WTC11 (cell line): ENCODE results near the gene ARHGAP22. TPM values are rescaled to one million over a fixed set of nuclear protein-coding genes. Genes with fewer than 3 reads are reported as not detected.
A peak's percentile ranks its signal among the peaks of the same experiment; 100 is the strongest.

Source experiments
- ATAC-seq: fragments of 200-7000 bp; cut with Tn5 transposase; 2 replicates; pipeline ENCODE4 v1.10.0; 2021; ENCODE audit warnings: mild to moderate bottlenecking, moderate library complexity
- CTCF ChIA-PET: fragments of 300-600 bp; sonication (Branson Sonifier 250); formaldehyde crosslinking; loops from one replicate; lab custom pipeline; 2021; ENCODE audit warnings: antibody characterized with exemption; lab: Charles Lee
- POLR2A ChIA-PET: fragments of 350-600 bp; sonication (Branson Sonifier 250); formaldehyde crosslinking; loops from one replicate; lab custom pipeline; 2021; ENCODE audit warnings: antibody characterized with exemption; lab: Charles Lee
- DNase-seq: peaks from one replicate; pipeline ENCODE4 v3.0.0; 2021; ENCODE audit warnings: low spot score
- H3K27ac Mint-ChIP-seq: 2 replicates; pipeline ENCODE4 v1.8.0; 2021; ENCODE audit warnings: mixed read lengths
- H3K27me3 Mint-ChIP-seq: 2 replicates; pipeline ENCODE4 v1.8.0; 2021; ENCODE audit warnings: low read depth, mild to moderate bottlenecking, moderate library complexity, mixed read lengths
- H3K36me3 Mint-ChIP-seq: 2 replicates; pipeline ENCODE4 v1.8.0; 2021; ENCODE audit warnings: mixed read lengths
- H3K4me1 Mint-ChIP-seq: 2 replicates; pipeline ENCODE4 v1.8.0; 2022; ENCODE audit warnings: mixed read lengths
- H3K4me3 Mint-ChIP-seq: 2 replicates; pipeline ENCODE4 v1.8.0; 2021; ENCODE audit warnings: mild to moderate bottlenecking, moderate library complexity, mixed read lengths
- H3K9me3 Mint-ChIP-seq: 2 replicates; pipeline ENCODE4 v1.8.0; 2021; ENCODE audit warnings: mixed read lengths
- ETV6 ChIP-seq: sonication (generic); formaldehyde crosslinking; IDR thresholded peaks from 2 replicates; pipeline ENCODE4 v1.8.1; 2022; ENCODE audit warnings: mild to moderate bottlenecking, missing genetic modification reagents
- HMGA2 ChIP-seq: fragments of 250-450 bp; sonication (Bioruptor Pico); IDR thresholded peaks from 2 replicates; pipeline ENCODE4 v1.4.0; 2021; ENCODE audit warnings: mild to moderate bottlenecking, moderate library complexity
- MYBL2 ChIP-seq: sonication (generic); formaldehyde crosslinking; IDR thresholded peaks from 2 replicates; pipeline ENCODE4 v1.8.1; 2023; ENCODE audit warnings: mild to moderate bottlenecking, moderate library complexity, missing genetic modification reagents
- RELA ChIP-seq: sonication (generic); formaldehyde crosslinking; IDR thresholded peaks from 2 replicates; pipeline ENCODE4 v1.8.1; 2022; ENCODE audit warnings: missing genetic modification reagents, mild to moderate bottlenecking, borderline replicate concordance
- SMAD3 ChIP-seq: sonication (generic); formaldehyde crosslinking; IDR thresholded peaks from 2 replicates; pipeline ENCODE4 v1.8.0; 2022; ENCODE audit warnings: missing genetic modification reagents, mild to moderate bottlenecking, borderline replicate concordance
- ZNF121 ChIP-seq: sonication (generic); formaldehyde crosslinking; IDR thresholded peaks from 2 replicates; pipeline ENCODE4 v1.8.0; 2023; ENCODE audit warnings: missing genetic modification reagents
- total RNA-seq: library from RNA; stranded (reverse); gene quantifications from 3 replicates; pipeline ENCODE4 v1.2.3, GENCODE V29; 2021
- TF ChIP-seq, protein P1 (sequence below): sonication (generic); formaldehyde crosslinking; IDR thresholded peaks from 2 replicates; pipeline ENCODE4 v1.8.1; 2023; ENCODE audit warnings: mild to moderate bottlenecking, moderate library complexity, missing genetic modification reagents
- TF ChIP-seq, protein P2 (sequence below): fragments of 250-450 bp; sonication (Bioruptor Pico); conservative IDR thresholded peaks from 2 replicates; pipeline ENCODE4 v1.9.0; 2021; ENCODE audit warnings: mild to moderate bottlenecking
- TF ChIP-seq, protein P3 (sequence below): sonication (generic); formaldehyde crosslinking; IDR thresholded peaks from 2 replicates; pipeline ENCODE4 v1.8.1; 2022; ENCODE audit warnings: low read depth, mild to moderate bottlenecking, moderate library complexity, missing genetic modification reagents, borderline replicate concordance
- TF ChIP-seq, protein P4 (sequence below): sonication (generic); formaldehyde crosslinking; IDR thresholded peaks from 2 replicates; pipeline ENCODE4 v1.8.0; 2022; ENCODE audit warnings: mild to moderate bottlenecking, missing genetic modification reagents
- TF ChIP-seq, protein P5 (sequence below): sonication (generic); formaldehyde crosslinking; IDR thresholded peaks from 2 replicates; pipeline ENCODE4 v1.8.0; 2022; ENCODE audit warnings: missing genetic modification reagents
- TF ChIP-seq, protein P6 (sequence below): sonication (generic); formaldehyde crosslinking; conservative IDR thresholded peaks from 2 replicates; pipeline ENCODE4 v1.8.1; 2023; ENCODE audit warnings: mild to moderate bottlenecking, low read depth, missing genetic modification reagents, moderate library complexity
- TF ChIP-seq, protein P7 (sequence below): fragments of 250-450 bp; sonication (Bioruptor Pico); IDR thresholded peaks from 2 replicates; pipeline ENCODE4 v1.9.0; 2021; ENCODE audit warnings: mild to moderate bottlenecking, borderline replicate concordance
- TF ChIP-seq, protein P8 (sequence below): fragments of 250-450 bp; sonication (Bioruptor Pico); IDR thresholded peaks from 2 replicates; pipeline ENCODE4 v1.9.0; 2021; ENCODE audit warnings: mild to moderate bottlenecking

Gene ARHGAP22
- total RNA-seq, 1 experiment from 2014 or later, result 8.6 TPM

DNA sequence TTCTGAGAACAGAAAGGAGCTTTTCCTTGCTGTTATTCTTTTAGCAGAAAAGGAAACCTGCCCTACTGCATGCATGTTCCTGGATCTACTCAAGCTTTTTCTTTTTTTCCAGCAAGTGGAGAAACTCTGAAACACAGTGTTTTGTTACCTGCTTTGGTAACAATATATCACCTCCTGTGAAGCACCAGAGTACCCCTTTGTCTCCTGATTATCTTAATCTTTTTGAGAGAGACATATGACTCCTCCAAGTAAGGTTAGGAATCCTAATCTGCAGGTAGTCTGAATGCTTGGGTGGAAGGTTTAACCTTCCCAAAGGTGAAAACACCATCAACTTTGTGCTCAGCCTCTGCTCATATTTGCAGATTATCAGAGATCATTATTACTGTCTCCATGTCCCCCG, 205.3 kb downstream of the ARHGAP22 start (continued):
- TF ChIP-seq, protein P1, sequence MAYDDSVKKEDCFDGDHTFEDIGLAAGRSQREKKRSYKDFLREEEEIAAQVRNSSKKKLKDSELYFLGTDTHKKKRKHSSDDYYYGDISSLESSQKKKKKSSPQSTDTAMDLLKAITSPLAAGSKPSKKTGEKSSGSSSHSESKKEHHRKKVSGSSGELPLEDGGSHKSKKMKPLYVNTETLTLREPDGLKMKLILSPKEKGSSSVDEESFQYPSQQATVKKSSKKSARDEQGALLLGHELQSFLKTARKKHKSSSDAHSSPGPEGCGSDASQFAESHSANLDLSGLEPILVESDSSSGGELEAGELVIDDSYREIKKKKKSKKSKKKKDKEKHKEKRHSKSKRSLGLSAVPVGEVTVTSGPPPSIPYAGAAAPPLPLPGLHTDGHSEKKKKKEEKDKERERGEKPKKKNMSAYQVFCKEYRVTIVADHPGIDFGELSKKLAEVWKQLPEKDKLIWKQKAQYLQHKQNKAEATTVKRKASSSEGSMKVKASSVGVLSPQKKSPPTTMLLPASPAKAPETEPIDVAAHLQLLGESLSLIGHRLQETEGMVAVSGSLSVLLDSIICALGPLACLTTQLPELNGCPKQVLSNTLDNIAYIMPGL (CRISPR knock-in tag), result no peak
- TF ChIP-seq ETV6 (CRISPR knock-in tag), result no peak
- TF ChIP-seq, protein P2, sequence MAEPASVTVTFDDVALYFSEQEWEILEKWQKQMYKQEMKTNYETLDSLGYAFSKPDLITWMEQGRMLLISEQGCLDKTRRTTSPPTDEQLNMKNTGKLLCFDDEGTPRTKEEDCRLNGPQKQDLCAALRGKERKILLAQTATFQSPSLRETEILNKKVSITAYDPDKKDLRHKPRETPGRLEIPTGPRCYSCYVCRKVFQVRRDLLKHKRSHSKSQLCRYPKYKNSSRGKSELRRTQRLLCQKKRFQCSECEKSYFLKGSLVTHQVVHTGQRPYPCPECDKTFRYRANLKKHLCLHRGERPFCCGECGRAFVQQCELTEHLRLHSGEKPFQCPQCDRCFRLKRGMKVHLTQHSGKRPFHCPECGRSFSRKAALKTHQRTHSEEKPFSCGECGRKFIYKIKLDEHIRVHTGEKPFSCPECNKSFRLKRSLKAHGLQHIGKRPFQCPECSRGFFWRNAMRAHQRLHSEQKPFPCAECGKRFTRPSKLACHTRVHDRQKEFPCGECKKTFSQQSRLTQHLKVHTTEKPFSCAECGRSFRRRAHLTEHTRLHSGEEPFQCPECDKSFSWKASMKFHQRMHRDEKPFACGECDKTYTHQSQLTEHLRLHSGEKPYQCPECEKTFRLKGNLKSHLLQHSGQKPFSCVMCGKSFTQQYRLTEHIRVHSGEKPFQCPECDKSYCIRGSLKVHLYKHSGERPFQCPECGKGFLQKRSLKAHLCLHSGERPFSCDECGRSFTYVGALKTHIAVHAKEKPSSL (CRISPR knock-in tag), result no peak
- TF ChIP-seq, protein P3, sequence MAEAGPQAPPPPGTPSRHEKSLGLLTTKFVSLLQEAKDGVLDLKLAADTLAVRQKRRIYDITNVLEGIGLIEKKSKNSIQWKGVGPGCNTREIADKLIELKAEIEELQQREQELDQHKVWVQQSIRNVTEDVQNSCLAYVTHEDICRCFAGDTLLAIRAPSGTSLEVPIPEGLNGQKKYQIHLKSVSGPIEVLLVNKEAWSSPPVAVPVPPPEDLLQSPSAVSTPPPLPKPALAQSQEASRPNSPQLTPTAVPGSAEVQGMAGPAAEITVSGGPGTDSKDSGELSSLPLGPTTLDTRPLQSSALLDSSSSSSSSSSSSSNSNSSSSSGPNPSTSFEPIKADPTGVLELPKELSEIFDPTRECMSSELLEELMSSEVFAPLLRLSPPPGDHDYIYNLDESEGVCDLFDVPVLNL (CRISPR knock-in tag), result no peak
- no peak for TF ChIP-seq MYBL2 (CRISPR knock-in tag)
- TF ChIP-seq, protein P4, sequence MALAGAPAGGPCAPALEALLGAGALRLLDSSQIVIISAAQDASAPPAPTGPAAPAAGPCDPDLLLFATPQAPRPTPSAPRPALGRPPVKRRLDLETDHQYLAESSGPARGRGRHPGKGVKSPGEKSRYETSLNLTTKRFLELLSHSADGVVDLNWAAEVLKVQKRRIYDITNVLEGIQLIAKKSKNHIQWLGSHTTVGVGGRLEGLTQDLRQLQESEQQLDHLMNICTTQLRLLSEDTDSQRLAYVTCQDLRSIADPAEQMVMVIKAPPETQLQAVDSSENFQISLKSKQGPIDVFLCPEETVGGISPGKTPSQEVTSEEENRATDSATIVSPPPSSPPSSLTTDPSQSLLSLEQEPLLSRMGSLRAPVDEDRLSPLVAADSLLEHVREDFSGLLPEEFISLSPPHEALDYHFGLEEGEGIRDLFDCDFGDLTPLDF (CRISPR knock-in tag), result no peak
- TF ChIP-seq, protein P5, sequence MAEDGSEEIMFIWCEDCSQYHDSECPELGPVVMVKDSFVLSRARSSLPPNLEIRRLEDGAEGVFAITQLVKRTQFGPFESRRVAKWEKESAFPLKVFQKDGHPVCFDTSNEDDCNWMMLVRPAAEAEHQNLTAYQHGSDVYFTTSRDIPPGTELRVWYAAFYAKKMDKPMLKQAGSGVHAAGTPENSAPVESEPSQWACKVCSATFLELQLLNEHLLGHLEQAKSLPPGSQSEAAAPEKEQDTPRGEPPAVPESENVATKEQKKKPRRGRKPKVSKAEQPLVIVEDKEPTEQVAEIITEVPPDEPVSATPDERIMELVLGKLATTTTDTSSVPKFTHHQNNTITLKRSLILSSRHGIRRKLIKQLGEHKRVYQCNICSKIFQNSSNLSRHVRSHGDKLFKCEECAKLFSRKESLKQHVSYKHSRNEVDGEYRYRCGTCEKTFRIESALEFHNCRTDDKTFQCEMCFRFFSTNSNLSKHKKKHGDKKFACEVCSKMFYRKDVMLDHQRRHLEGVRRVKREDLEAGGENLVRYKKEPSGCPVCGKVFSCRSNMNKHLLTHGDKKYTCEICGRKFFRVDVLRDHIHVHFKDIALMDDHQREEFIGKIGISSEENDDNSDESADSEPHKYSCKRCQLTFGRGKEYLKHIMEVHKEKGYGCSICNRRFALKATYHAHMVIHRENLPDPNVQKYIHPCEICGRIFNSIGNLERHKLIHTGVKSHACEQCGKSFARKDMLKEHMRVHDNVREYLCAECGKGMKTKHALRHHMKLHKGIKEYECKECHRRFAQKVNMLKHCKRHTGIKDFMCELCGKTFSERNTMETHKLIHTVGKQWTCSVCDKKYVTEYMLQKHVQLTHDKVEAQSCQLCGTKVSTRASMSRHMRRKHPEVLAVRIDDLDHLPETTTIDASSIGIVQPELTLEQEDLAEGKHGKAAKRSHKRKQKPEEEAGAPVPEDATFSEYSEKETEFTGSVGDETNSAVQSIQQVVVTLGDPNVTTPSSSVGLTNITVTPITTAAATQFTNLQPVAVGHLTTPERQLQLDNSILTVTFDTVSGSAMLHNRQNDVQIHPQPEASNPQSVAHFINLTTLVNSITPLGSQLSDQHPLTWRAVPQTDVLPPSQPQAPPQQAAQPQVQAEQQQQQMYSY (CRISPR knock-in tag), result no peak
- TF ChIP-seq, all 79 proteins: peak for 0

DNA sequence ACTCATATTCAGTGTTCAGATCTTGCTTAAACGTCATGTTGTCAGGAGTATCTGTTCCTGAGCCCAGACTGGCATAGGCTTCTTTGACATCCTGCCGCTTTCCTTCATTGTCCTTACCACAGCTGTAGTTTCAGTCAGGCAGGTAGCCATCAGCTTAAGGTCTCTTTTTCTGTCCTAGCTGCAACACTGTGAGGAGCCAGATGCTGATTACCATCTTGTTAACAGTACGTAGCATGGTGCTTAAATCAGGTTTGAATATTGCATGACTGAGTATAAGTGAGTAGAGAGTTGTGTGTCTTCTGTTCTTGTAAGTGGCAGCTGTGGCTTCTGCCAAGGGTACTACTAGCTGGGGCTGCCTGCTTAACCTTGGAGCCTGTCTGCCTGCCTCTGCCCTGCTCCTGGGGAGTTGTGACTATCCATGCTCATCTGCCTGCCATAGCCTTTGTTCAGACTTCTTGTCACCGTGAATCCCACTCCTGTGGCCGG, 205.8 kb downstream of the ARHGAP22 start:
- H3K4me3 Mint-ChIP-seq, result no peak overlapping the region
- peak; percentile 11 for DNase-seq

More for the DNA sequence above, 205.8 kb downstream of the ARHGAP22 start:
- ATAC-seq, result peak; percentile 77
- Mint-ChIP-seq H3K27ac (peak overlapping the region; percentile 81), H3K27me3 (no peaks in the 10 kb centered on the region), H3K36me3 (no peaks in the 10 kb centered on the region), H3K4me1 (peaks cover 34% of the 10 kb centered on the region), H3K9me3 (no peaks in the 10 kb centered on the region)
- TF ChIP-seq, protein P1 (CRISPR knock-in tag), result no peak
- TF ChIP-seq, protein P6, sequence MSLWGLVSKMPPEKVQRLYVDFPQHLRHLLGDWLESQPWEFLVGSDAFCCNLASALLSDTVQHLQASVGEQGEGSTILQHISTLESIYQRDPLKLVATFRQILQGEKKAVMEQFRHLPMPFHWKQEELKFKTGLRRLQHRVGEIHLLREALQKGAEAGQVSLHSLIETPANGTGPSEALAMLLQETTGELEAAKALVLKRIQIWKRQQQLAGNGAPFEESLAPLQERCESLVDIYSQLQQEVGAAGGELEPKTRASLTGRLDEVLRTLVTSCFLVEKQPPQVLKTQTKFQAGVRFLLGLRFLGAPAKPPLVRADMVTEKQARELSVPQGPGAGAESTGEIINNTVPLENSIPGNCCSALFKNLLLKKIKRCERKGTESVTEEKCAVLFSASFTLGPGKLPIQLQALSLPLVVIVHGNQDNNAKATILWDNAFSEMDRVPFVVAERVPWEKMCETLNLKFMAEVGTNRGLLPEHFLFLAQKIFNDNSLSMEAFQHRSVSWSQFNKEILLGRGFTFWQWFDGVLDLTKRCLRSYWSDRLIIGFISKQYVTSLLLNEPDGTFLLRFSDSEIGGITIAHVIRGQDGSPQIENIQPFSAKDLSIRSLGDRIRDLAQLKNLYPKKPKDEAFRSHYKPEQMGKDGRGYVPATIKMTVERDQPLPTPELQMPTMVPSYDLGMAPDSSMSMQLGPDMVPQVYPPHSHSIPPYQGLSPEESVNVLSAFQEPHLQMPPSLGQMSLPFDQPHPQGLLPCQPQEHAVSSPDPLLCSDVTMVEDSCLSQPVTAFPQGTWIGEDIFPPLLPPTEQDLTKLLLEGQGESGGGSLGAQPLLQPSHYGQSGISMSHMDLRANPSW (CRISPR knock-in tag), result no peak
- no peak for TF ChIP-seq ZNF121
- TF ChIP-seq RELA (CRISPR knock-in tag), result no peak
- TF ChIP-seq, protein P7, sequence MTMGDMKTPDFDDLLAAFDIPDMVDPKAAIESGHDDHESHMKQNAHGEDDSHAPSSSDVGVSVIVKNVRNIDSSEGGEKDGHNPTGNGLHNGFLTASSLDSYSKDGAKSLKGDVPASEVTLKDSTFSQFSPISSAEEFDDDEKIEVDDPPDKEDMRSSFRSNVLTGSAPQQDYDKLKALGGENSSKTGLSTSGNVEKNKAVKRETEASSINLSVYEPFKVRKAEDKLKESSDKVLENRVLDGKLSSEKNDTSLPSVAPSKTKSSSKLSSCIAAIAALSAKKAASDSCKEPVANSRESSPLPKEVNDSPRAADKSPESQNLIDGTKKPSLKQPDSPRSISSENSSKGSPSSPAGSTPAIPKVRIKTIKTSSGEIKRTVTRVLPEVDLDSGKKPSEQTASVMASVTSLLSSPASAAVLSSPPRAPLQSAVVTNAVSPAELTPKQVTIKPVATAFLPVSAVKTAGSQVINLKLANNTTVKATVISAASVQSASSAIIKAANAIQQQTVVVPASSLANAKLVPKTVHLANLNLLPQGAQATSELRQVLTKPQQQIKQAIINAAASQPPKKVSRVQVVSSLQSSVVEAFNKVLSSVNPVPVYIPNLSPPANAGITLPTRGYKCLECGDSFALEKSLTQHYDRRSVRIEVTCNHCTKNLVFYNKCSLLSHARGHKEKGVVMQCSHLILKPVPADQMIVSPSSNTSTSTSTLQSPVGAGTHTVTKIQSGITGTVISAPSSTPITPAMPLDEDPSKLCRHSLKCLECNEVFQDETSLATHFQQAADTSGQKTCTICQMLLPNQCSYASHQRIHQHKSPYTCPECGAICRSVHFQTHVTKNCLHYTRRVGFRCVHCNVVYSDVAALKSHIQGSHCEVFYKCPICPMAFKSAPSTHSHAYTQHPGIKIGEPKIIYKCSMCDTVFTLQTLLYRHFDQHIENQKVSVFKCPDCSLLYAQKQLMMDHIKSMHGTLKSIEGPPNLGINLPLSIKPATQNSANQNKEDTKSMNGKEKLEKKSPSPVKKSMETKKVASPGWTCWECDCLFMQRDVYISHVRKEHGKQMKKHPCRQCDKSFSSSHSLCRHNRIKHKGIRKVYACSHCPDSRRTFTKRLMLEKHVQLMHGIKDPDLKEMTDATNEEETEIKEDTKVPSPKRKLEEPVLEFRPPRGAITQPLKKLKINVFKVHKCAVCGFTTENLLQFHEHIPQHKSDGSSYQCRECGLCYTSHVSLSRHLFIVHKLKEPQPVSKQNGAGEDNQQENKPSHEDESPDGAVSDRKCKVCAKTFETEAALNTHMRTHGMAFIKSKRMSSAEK (CRISPR knock-in tag), result no peak
- TF ChIP-seq HMGA2 (CRISPR knock-in tag), result no peak
- TF ChIP-seq, protein P8, sequence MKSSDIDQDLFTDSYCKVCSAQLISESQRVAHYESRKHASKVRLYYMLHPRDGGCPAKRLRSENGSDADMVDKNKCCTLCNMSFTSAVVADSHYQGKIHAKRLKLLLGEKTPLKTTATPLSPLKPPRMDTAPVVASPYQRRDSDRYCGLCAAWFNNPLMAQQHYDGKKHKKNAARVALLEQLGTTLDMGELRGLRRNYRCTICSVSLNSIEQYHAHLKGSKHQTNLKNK (CRISPR knock-in tag), result no peak
- TF ChIP-seq SMAD3 (CRISPR knock-in tag), result no peak
- POLR2A ChIA-PET, result no interaction called here
- CTCF ChIA-PET, result interaction anchor here (0.9 to 1.9 kb wide), 4 partner anchors 19 to 259 kb away, joined by 3 to 9 read pairs (median 4); no protein-coding TSS in a partner anchor
